ENCODE results near the gene ECM2.

The ECM2 gene

GRCh38 chr9:92496396-92497176 is 39.2 kb downstream of the ECM2 start:
- DNase-seq, result no peak

- no peak for DNase-seq
Observed at GRCh38 chr9:92494856-92495255, 40.9 kb downstream of the ECM2 start.

- no peak for DNase-seq
Observed at GRCh38 chr9:92493749-92494387, 41.9 kb downstream of the ECM2 start.

GRCh38 chr9:92492781-92493401 is 42.9 kb downstream of the ECM2 start:
- no peak for DNase-seq

- DNase-seq, result no peak
Observed at GRCh38 chr9:92488681-92489550, 46.9 kb downstream of the ECM2 start.

- no peak for DNase-seq
Observed at GRCh38 chr9:92486371-92486770, 49.4 kb downstream of the ECM2 start.

- DNase-seq, result no peak
Observed at GRCh38 chr9:92484563-92484962, 51.2 kb downstream of the ECM2 start.

- DNase-seq, result no peak
Observed at GRCh38 chr9:92483627-92484545, 51.9 kb downstream of the ECM2 start.

GRCh38 chr9:92482805-92483204 is 53.0 kb downstream of the ECM2 start:
- no peak for DNase-seq

GRCh38 chr9:92482329-92482728 is 53.5 kb downstream of the ECM2 start, which contains the start of gene ASPN:
Gene ASPN (minus strand): TSS chr9:92482506.
- DNase-seq, result no peak

- no peak for DNase-seq
Observed at GRCh38 chr9:92480986-92481633, 54.7 kb downstream of the ECM2 start.

- no peak for DNase-seq
Observed at GRCh38 chr9:92480291-92480771, 55.5 kb downstream of the ECM2 start.

GRCh38 chr9:92479346-92479745 is 56.4 kb downstream of the ECM2 start:
- no peak for DNase-seq

GRCh38 chr9:92478783-92479182 is 57.0 kb downstream of the ECM2 start:
- DNase-seq, result no peak

- no peak for DNase-seq
Observed at GRCh38 chr9:92476962-92477361, 58.8 kb downstream of the ECM2 start.

GRCh38 chr9:92474587-92474986 is 61.2 kb downstream of the ECM2 start:
- no peak for DNase-seq

GRCh38 chr9:92468206-92468605 is 67.6 kb downstream of the ECM2 start:
- no peak for DNase-seq

GRCh38 chr9:92467511-92467910 is 68.3 kb downstream of the ECM2 start:
- DNase-seq, result no peak

GRCh38 chr9:92467041-92467440 is 68.7 kb downstream of the ECM2 start:
- no peak for DNase-seq

GRCh38 chr9:92463984-92464383 is 71.8 kb downstream of the ECM2 start:
- DNase-seq, result no peak

- DNase-seq, result no peak
Observed at GRCh38 chr9:92463387-92463786, 72.4 kb downstream of the ECM2 start.
